GM19397 (cell line): ENCODE measurements around the gene RHBDL1.

Experiments used
- ATAC-seq: cut with Tn5 transposase; IDR thresholded peaks from one replicate; pipeline ENCODE4 v1.9.1; 2021; ENCODE audit warnings: mild to moderate bottlenecking, moderate library complexity; ENCODE audit not compliant: unreplicated experiment

The RHBDL1 gene

DNA sequence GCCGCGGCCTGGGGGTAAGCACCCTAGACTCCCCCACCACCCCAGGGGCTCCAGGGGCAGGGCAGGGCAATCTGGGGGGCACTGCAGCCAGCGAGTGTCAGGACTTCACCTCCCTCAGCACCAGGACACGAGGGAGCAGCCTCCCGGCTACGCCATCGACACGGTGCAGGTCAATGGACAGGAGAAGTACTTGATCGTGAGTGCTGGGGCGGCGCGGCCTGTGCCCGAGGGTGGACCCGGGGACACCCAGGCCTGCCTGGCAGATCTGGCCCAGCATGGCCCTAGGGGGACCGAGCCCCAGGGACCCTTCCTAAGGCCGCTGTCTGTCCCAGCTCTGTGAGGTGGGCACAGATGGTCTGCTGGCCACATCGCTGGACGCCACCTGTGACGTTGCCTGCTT is 3.1 kb upstream of the RHBDL1 start:
- ATAC-seq: no peak

DNA sequence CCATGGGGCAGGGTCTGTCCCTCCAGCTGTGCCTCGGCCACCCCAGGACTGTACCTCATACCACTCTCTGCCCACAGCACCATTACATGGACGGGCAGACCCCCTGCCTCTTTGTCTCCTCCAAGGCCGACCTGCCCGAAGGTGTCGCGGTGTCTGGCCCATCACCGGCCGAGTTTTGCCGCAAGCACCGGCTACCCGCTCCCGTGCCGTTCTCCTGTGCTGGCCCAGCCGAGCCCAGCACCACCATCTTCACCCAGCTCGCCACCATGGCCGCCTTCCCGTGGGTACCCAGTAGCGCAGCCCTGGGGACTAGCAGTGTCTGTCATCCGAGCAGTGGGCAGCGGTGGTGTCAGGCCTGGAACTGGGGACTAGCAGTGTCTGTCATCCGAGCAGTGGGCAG is 2.6 kb upstream of the RHBDL1 start:
- ATAC-seq: no peak

DNA sequence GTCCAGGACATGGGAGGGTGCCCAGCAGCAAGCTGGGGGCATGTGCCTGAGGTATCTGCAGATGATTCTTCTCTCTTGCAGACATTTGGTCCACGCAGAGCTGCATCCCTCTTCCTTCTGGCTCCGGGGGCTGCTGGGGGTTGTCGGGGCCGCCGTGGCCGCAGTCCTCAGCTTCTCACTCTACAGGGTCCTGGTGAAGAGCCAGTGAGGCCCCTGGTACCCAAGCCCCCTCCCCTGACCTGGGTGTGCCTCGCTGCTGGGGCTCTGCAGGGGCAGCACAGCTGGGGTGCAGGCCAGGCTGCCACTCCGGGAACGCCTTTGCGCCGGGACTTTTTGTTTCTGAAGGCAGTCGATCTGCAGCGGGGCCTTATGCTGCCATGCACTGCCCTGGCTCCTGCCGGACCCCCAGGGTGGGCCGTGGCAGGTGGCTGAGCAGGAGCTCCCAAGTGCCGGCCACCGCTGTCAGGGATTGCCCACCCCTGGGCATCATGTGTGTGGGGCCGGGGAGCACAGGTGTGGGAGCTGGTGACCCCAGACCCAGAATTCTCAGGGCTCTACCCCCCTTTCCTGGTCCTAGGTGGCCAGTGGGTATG is 2.0 kb upstream of the RHBDL1 start:
- ATAC-seq: no peak

GRCh38 chr16:674214-674881 is 1.1 kb upstream of the RHBDL1 start:
- no peak for ATAC-seq

GRCh38 chr16:675884-676564 is 553 bp downstream of the RHBDL1 start:
- ATAC-seq: no peak

DNA sequence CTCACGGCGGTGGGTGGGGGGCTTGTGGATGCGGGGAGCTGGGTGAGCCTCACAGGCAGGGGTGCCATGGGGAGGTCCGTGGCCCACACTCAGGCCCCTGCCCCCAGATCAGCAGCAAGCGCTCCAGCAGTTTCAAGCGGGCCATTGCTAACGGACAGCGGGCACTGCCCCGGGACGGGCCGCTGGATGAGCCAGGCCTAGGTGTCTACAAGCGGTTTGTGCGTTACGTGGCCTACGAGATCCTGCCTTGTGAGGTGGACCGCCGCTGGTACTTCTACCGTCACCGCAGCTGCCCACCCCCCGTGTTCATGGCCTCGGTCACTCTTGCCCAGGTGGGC is 1.1 kb downstream of the RHBDL1 start:
- ATAC-seq: no peak

- ATAC-seq: no peak
Measured at GRCh38 chr16:676913-677312, 1.4 kb downstream of the RHBDL1 start.

- ATAC-seq: no peak
Measured at GRCh38 chr16:677316-678190, 2.1 kb downstream of the RHBDL1 start.

- ATAC-seq: no peak
Measured at GRCh38 chr16:678209-678857, 2.9 kb downstream of the RHBDL1 start.

DNA sequence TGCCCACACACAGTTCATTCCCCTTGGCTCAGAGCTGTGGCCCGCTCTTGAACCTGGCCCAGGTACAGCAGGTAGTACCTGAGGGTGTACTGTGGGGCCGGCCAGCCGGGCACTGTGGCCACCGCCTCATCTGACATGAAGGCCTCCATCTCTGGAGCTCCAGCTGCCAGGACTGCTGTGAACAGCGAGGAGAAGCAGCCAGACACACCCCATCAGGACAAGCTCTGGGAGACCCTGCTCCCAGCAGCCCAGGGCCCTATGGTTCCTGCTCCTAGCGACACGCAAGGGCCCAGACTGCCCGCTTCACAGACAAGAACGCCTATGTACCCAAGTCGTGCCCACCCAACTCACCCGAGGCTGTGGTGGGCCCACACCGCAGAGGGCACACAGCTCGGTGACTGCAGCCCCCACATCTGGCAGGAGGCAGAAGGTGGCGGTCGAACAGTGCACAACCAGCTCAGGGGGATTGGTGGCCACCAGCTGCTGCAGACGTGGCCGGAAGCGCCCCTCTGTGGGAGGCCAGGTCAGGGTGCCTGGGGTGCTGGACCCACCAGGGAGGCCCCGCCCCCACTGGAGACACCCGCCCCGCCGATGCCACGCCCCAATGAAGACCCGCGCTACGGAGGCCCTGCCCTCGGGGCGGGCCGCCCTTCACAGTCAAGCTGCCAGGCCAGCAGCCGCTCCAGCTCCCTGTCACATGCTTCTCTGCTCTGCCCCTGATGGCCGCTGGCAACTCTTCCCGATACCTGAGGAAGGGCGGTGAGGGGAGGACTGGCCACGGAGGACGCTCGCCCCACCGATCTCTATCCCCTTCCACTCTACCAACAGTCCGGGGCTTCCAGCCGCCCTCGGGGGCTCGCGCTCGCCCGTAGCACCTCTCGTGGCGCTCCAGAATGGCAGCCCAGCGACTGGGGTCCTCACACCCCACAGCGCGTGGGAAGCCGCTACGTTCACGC is 3.7 kb downstream of the RHBDL1 start:
- ATAC-seq: peak; percentile 1

DNA sequence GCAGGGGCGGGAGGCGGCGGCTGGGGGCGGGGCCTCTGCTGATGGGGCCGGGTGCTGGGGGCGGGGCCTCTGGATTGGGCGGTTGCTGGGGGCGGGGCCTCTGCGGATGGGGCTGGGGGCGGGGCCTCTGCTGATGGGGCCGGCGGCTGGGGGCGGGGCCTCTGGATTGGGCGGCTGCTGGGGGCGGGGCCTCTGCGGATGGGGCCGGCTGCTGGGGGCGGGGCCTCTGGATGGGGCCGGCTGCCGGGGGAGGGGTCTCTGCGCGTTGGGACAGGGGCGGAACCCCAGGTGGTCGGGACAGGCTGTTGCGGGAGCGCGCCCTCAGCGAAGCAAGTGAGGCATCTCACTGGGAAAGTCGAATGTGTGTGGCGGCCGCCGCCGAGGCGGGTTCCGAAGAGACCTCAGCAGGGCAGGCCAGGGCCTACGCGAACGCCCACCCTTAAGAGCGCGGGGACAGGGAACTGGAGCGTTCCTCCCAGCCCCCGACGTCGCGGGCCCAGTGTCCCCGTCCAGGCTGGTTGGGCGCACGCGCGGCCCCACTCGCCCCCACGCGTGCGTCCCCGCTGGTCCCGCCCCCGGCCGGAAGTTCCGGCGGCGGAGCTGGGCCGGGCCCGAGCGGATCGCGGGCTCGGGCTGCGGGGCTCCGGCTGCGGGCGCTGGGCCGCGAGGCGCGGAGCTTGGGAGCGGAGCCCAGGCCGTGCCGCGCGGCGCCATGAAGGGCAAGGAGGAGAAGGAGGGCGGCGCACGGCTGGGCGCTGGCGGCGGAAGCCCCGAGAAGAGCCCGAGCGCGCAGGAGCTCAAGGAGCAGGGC is 4.5 kb downstream of the RHBDL1 start, which contains the start of gene STUB1:
Gene STUB1 (plus strand): TSS at position 597 of the 811 bp plus-strand sequence. CDS start 116 bp downstream, at position 713.
- ATAC-seq: peak; percentile 47

DNA sequence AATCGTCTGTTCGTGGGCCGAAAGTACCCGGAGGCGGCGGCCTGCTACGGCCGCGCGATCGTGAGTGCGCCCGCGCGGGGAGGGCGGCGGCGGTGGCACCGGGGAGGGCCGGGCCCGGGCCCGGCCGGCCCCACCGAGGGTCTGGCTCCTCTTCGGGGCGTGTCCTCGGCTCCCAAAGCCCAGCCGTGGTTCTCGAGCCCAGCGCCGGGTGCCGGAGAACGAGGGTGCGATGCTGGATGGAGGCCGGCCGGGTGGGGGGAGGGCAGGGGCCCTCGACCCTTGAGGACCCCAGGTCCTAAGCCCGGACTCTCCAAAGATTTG is 5.1 kb downstream of the RHBDL1 start:
- ATAC-seq: no peak

DNA sequence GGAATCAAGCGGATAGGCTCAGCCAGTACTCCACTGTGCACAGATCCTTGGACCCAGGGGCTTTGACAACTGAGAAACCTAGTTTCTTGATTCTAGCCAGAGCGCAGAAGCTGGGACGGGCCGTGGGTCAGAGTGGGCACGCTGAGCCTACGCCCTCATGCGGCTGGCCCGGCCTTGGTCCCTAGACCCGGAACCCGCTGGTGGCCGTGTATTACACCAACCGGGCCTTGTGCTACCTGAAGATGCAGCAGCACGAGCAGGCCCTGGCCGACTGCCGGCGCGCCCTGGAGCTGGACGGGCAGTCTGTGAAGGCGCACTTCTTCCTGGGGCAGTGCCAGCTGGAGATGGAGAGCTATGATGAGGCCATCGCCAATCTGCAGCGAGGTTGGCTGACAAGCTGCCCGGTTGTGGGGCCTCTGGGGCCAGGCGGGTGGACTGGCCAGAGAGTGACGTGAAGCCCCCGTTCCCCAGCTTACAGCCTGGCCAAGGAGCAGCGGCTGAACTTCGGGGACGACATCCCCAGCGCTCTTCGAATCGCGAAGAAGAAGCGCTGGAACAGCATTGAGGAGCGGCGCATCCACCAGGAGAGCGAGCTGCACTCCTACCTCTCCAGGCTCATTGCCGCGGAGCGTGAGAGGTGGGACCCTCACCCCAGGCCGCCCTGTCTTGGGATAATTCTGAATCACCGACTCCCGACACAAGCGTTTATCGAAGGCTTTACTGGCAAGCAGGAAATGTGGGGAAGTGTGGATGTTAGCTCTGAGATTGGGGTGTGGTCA is 5.7 kb downstream of the RHBDL1 start:
- no peak for ATAC-seq

DNA sequence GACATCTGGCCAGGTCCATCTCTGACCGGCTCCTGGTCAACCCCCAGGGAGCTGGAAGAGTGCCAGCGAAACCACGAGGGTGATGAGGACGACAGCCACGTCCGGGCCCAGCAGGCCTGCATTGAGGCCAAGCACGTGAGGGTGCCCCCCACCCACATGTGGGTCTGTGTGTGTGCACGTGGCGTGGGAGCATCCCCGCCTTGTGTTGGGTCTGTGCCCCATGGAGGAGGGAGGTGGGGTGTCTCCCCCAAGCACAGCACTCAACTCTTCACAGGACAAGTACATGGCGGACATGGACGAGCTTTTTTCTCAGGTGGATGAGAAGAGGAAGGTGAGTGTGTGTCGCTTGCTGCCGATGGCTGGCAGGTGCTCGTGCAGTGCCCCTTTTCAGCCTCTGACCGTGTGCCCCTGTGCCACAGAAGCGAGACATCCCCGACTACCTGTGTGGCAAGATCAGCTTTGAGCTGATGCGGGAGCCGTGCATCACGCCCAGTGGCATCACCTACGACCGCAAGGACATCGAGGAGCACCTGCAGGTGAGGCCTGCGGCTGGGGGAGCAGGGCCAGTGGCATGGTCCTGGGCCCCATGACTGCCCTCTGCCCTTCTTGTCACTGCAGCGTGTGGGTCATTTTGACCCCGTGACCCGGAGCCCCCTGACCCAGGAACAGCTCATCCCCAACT is 6.4 kb downstream of the RHBDL1 start:
- ATAC-seq: no peak

DNA sequence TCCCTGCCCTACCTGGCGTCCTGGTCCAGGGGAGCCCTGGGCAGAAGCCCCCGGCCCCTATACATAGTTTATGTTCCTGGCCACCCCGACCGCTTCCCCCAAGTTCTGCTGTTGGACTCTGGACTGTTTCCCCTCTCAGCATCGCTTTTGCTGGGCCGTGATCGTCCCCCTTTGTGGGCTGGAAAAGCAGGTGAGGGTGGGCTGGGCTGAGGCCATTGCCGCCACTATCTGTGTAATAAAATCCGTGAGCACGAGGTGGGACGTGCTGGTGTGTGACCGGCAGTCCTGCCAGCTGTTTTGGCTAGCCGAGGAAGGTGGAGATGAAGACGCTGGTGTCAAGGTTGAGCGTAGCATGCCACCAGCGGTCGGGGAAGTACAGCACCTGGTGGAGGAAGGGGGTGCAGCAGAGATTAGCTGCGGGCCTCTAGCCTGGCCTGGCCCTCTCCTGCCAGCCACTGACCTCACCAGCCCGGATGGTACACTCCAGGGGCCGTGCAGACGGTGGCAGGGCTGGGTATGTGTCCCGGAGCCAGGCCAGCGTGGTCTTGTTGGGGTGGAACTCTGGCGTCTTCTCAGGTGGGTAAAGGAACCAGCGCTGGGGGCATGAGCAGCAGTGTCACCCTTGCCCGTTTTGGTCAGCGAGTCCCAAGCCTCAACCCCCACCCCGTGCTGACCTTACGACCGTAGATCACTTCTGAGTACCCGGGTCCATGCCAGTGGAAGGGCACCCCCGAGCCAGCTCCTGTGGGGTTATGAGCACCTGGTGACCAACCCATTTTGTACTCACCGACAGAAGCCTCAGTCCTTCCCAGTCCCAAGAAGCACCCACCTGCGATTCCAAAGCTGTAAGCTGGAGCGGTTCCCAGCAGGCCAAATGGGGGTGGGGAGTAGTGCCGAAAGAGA is 7.3 kb downstream of the RHBDL1 start:
- ATAC-seq: no peak

DNA sequence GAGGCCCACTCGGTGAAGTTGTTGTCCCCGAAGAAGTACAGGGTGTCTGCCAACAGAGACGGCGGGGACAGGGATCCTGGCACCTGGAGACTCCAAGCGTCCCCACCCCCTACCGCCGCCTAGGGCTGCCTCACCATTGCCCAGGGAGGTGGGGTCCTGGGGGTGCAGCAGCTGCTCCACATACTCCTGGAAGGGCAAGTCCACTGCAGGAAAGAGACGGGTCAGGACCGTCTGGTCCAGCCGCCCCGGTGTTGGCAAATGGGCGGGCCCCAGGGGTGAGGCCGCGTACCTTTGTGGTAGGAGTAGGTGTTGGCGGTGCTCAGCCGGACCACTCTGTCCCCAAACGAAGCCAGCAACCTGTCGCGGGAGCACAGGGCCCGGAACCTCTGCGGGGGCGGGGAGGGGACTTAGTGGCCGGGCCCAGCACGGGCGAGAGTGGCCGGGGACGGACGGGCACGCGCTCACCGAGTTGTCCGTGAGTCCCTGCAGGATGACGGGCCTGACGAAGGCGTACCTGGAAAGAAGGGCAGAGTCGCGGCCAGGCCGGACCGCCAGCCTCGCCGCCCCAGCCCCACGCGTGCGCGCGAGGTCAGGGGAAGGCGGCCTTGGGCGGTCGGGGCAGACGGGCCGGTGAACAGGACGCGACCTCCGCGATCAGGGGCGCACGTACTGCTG is 8.1 kb downstream of the RHBDL1 start:
- ATAC-seq: no peak
